HepG2 (cell line): ENCODE measurements around the gene ESYT1. TPM values are rescaled to one million over a fixed set of nuclear protein-coding genes. Genes with fewer than 3 reads are reported as not detected.

Experiments used
- ARID5B ChIP-seq: IDR thresholded peaks from 2 replicates; pipeline ENCODE4 v1.4.0; 2020; ENCODE audit warnings: mild to moderate bottlenecking, missing genetic modification reagents
- ATM ChIP-seq: fragments of 450-650 bp; IDR thresholded peaks from 2 replicates; pipeline ENCODE4 v1.7.1; 2017; ENCODE audit warnings: mild to moderate bottlenecking, borderline replicate concordance
- ELF3 ChIP-seq: IDR thresholded peaks from 2 replicates; pipeline ENCODE4 v1.6.1; 2016; ENCODE audit warnings: missing genetic modification reagents, missing compliant biosample characterization
- FOSL2 ChIP-seq: sonication (generic); formaldehyde crosslinking; IDR thresholded peaks from 2 replicates; pipeline ENCODE4 v1.4.0; 2020; ENCODE audit warnings: missing genetic modification reagents
- KLF13 ChIP-seq: sonication (generic); formaldehyde crosslinking; IDR thresholded peaks from 2 replicates; pipeline ENCODE4 v1.4.0; 2020; ENCODE audit warnings: mild to moderate bottlenecking, missing genetic modification reagents
- MTA3 ChIP-seq: sonication (generic); formaldehyde crosslinking; IDR thresholded peaks from 2 replicates; pipeline ENCODE4 v1.4.0; 2020; ENCODE audit warnings: missing genetic modification reagents
- MTERF4 ChIP-seq: sonication (generic); formaldehyde crosslinking; IDR thresholded peaks from 2 replicates; pipeline ENCODE4 v1.8.0; 2023; ENCODE audit warnings: mild to moderate bottlenecking, missing genetic modification reagents
- NR1H2 ChIP-seq: sonication (generic); formaldehyde crosslinking; IDR thresholded peaks from 2 replicates; pipeline ENCODE4 v1.8.1; 2022; ENCODE audit warnings: low read depth, missing genetic modification reagents, borderline replicate concordance
- PAX8 ChIP-seq: sonication (generic); formaldehyde crosslinking; IDR thresholded peaks from 2 replicates; pipeline ENCODE4 v1.8.0; 2022; ENCODE audit warnings: mild to moderate bottlenecking, missing genetic modification reagents, borderline replicate concordance
- PRMT3 ChIP-seq: sonication (generic); formaldehyde crosslinking; IDR thresholded peaks from 2 replicates; pipeline ENCODE4 v1.8.1; 2022; ENCODE audit warnings: low read depth, mild to moderate bottlenecking, moderate library complexity, missing genetic modification reagents, borderline replicate concordance
- RFXANK ChIP-seq: IDR thresholded peaks from 2 replicates; pipeline ENCODE4 v1.6.1; 2016
- SNAPC5 ChIP-seq: sonication (generic); formaldehyde crosslinking; IDR thresholded peaks from 2 replicates; pipeline ENCODE4 v1.8.1; 2023; ENCODE audit warnings: mild to moderate bottlenecking, missing genetic modification reagents, borderline replicate concordance
- ZBTB33 ChIP-seq: sonication (generic); formaldehyde crosslinking; IDR thresholded peaks from 2 replicates; pipeline ENCODE4 v1.4.0; 2020; ENCODE audit warnings: missing genetic modification reagents
- ZFAT ChIP-seq: sonication (generic); formaldehyde crosslinking; conservative IDR thresholded peaks from 2 replicates; pipeline ENCODE4 v1.8.1; 2023; ENCODE audit warnings: missing genetic modification reagents, inconsistent platforms
- ZNF18 ChIP-seq: sonication (generic); formaldehyde crosslinking; IDR thresholded peaks from 2 replicates; pipeline ENCODE4 v1.8.0; 2022; ENCODE audit warnings: mild to moderate bottlenecking, missing genetic modification reagents; ENCODE audit not compliant: insufficient replicate concordance
- ZNF276 ChIP-seq: sonication (generic); formaldehyde crosslinking; IDR thresholded peaks from 2 replicates; pipeline ENCODE4 v1.4.0; 2020; ENCODE audit warnings: mild to moderate bottlenecking, low read depth, missing genetic modification reagents
- ZNF567 ChIP-seq: sonication (generic); formaldehyde crosslinking; IDR thresholded peaks from 2 replicates; pipeline ENCODE4 v1.8.1; 2023; ENCODE audit warnings: mild to moderate bottlenecking, missing genetic modification reagents, borderline replicate concordance
- polyA plus RNA-seq, 8 experiments: library from polyadenylated mRNA; depleted of rRNA in 3 of 8; stranded (reverse) in 7 of 8; unstranded in 1 of 8; fragments of >200 nt; fragmentation: Illumina TruSeq in 4 of 8; extraction: Trizol in 4 of 8; gene quantifications; 2 replicates each; pipeline versions ENCODE4 v1.2.1 to v1.2.3, GENCODE V29; 2011 to 2016; ENCODE audit warnings: low read depth in 4 of 8, missing spikeins in 1 of 8, mixed read lengths in 1 of 8; ENCODE audit not compliant: insufficient read depth in 1 of 8
- total RNA-seq, 5 experiments: library from RNA; depleted of rRNA; stranded (reverse); fragments of >200 nt; fragmentation: Illumina TruSeq; extraction: Trizol; gene quantifications; 2 replicates each; pipeline ENCODE4 v1.2.3, GENCODE V29; 2016; ENCODE audit warnings: low read depth in 1 of 5

ESYT1 gene
- total and polyA plus RNA-seq, 2 of the 13 experiments (the other 11 are each of a cell fraction or from before 2014, with no cell fraction given): 66.9 to 71.0 TPM

GRCh38 chr12:56189918-56190694 is 62.0 kb downstream of the ESYT1 start (continued):
- TF ChIP-seq MTERF4 (CRISPR knock-in tag) (no peak), ZNF276 (CRISPR knock-in tag) (no peak), ARID5B (CRISPR knock-in tag) (peak; percentile 46), ZNF567 (CRISPR knock-in tag) (0 out of 2 replicates have a peak, but pooled peaks have one; percentile 74), PRMT3 (CRISPR knock-in tag) (no peak), KLF13 (CRISPR knock-in tag) (no peak), PAX8 (CRISPR knock-in tag) (no peak), ATM (no peak), RFXANK (no peak), MTA3 (CRISPR knock-in tag) (no peak), FOSL2 (peak; percentile 47; the same call in 1 of the 2 replicates), ZBTB33 (CRISPR knock-in tag) (no peak), NR1H2 (CRISPR knock-in tag) (no peak), ELF3 (CRISPR knock-in tag) (peak; percentile 80), ZNF18 (CRISPR knock-in tag) (peak; percentile 31), ZFAT (CRISPR knock-in tag) (no peak), SNAPC5 (CRISPR knock-in tag) (no peak)
